Glomerular visceral epithelial cell (primary cell): ENCODE measurements around the gene SYNE1.
"Not testable (repeated sequence)": the region's sequence is repeated elsewhere in the genome, so short reads cannot be mapped to it uniquely, and the experiment has no call there.

Experiments
- DNase-seq: peaks from one replicate; pipeline ENCODE4 v3.0.0-alpha.2; 2016; ENCODE audit errors: extremely low spot score

SYNE1 gene

DNA sequence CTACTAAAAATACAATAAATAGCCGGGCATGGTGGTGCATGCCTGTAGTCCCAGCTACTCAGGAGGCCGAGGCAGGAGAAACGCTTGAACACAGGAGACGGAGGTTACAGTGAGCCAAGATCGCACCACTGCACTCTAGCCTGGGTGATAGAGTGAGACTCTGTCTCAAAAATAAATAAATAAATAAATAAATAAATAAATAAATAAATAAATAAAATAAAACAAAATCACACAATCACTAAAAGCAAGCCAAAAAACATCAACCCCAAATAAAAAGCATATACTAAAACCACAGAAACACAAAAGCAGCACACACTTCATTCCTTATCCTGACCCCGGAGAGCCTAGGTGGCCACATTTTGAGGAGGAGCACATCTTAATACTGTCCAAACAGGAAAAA, 498.8 kb downstream of the SYNE1 start:
- DNase-seq = not testable (repeated sequence)

DNA sequence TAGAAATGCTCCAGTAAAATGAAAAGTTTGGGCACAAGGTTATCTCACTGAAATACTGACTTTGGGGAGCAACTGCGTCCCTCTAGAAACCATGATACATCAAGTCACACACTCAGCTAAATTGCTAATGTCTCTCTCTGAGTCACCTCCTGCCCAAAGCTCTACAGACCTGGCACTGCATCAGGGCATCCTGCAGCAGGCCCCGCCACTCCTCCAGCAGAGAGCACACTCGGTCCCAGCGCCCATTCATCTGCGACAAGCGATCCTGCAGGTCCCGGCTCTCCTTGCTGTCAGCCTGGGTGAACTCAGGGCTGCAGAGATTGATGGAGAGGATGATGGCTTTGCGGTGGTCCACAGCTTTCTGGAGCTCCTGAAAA, 500.7 kb downstream of the SYNE1 start:
- DNase-seq = peak; percentile 23

DNA sequence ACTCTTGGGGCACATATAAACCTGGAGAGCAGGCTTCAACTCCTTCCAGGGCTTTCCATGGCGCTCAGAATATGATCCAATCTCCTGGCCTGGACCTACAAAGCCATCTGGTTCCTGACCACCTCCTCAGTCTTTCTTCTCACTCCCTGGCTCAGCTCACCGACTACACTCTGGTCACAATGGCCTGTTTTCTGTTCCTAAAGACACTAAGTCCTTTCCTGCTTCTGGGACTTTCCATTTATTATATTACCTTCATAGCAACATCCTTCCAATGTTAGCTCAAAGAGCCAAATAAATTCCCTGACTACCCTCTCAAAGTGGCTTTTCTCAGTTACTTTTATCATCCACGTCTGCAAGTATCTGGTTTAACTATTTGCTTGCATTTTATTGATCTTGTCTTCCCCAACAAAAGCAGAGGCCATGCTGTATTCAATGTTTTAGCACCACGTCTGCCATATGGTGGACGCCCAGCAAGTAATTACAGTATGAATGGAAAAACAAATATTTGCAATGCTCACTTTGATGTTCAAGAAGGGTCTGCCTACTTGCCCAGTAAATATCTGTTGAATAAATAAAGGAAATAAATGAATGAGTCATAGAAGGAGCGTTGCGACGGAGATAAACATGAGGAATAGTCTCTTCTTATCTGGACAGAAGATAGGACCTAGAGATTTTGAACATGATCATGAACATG, 501.3 kb downstream of the SYNE1 start:
- no peak for DNase-seq

DNA sequence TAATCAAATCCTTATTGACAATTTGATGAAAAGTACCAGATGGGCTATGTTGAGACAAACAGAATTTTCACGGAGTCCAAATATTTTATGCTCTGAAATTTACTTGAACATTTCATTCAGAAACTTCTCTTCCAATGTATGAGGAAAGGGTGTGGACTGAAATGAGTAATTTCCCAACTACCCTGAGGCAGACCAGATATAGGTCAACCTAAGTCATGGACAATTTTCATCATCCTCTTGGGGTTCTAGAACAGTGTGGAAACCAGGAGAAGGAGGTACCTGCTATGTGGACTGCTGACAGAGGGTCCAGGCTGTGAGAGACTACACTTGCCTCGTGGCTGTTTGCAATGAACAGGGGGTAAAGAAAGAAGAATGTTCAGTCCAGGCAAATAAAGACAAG, 506.7 kb downstream of the SYNE1 start:
- no peak for DNase-seq

DNA sequence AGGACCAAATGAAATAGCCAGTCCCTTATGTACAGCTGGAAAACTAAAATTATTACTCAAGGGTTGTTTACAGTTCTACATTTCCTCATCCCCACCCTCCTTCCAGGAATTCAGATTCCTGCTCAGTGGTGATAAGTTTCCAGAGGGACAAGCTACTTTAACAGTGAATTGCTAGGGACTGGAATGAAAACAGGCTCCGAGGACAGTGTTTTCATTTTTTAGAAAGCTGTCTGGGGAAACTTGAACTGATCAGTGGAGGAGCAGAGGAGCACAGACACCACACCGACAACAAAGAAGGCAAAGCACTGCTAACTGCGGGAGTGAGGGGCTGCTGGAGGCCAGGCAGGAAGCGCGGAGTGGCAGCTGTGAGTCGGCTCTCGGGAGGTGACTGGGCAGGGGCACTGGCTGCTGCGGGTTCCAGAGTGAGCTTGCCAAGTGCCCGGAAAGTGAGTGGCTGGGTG, 507.4 kb downstream of the SYNE1 start:
- no peak for DNase-seq

DNA sequence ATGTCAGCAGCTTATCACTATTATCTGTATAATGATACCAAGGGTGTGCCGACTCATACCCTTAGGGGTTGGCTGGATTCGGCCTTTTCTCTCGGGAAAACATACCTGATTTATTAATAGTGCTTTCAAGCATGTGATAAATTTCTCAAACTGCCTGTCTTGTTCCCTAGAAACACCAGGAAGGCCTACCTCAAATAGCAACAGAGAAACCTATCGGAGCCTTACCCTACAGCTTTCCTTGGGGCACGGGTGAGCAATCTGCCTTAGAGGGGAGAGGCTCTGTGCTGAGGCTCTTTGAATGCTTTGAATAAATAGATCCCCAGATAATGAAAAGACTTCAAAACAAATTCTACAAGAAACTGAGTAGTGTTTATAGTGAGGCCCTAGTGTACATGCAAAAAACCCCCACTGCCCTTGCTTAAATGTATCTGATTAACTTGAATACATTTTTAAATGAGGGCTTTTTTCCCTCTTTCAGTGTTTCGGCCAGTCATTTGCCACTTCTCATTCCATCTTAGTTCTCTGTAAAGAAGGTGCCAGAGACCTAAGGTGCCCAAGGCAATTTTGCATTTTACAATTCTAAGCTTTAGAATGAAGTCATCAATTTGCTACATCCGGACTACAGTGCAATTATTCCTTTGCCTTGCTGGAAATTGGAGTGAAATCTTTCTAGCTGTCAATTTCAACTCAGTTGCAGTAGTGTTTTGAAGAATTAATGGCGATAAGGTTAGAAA, 509.6 kb downstream of the SYNE1 start:
- DNase-seq = no peak

DNA sequence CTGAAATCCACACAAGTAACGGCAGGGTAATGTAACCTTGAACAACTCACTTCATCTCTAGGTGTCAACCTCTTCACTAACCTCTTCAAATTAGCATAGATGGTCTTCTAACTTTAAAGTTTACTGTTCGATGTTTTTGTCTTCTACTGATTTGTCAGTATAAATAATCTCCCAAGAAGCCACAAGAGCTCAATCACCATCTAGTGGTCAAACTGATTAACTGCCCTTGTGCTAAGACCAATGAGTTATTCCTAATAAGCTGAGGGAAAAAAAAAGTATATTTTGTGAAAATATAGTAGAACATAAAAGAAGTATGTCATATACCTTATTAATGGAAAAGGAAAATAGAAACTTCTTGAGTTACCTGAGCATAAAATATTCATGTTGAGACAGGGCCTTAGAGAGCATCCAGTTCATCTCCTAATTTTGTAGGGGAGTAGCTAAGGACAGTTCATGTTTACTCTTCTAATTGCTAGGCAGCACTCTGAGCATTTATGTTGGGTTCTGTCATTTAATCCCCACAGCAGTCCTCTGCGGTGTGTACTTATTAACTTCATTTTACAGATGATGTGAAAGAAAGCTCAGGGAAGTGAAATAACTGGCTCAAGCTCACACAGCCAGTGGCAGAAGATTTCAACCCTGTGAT, 512.6 kb downstream of the SYNE1 start:
- peak; percentile 51 for DNase-seq

DNA sequence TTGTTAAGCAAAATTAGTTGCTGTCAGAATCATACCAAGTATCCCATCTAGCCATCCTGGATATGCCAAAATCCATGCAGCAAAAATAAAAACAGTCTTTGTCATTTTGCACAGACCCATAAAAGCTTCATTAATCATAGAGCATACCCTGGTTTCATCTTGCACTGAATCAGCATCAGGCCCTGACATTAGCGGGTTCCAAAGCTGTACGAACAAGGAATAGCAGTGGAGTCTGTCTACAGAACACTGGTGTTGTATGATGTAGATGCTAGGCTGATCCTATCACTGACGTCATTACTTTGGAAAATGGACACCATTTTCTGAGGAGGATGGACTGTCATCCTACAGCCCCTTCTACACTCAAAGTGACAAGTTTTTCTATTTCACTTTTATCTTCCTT, 514.1 kb downstream of the SYNE1 start:
- DNase-seq = no peak

DNA sequence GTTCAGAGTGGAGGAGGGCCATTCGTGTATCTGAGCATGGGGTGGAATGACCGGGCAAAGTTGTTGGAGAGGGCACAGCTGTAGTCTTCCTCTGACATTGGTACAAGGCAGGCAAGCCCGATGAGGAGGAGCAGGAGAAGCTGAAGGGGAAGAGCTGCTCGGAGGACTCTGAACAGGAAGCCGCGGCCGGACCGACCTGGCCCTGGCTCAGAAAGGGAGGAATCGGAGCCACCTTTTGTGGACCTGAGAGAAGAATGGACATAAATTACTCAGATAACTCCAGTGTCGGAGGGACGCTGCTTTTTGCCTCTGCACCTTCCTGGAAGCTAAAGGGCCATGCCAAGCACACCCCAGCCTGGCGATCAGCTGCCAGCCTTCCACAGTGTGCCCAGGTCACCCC, 514.7 kb downstream of the SYNE1 start:
- DNase-seq = no peak

DNA sequence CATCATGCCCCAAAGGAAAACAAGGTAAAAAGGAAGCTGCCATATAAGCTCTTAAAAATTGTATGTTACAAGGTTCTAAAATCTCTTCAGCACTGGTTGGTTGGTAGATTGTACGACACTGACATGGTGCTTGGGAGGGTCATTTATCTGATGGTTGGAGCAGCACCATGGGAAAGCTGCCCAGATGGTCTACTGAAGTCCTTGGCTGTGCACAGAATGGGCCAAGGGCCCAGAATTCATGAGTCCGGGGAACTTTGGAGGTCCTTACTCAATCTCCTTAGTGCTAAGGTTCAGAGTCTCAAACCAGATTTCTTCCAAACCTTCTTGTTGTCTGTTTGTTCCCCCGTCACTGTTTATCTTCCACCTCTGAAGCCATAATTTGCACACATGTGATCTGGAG, 515.3 kb downstream of the SYNE1 start:
- no peak for DNase-seq

DNA sequence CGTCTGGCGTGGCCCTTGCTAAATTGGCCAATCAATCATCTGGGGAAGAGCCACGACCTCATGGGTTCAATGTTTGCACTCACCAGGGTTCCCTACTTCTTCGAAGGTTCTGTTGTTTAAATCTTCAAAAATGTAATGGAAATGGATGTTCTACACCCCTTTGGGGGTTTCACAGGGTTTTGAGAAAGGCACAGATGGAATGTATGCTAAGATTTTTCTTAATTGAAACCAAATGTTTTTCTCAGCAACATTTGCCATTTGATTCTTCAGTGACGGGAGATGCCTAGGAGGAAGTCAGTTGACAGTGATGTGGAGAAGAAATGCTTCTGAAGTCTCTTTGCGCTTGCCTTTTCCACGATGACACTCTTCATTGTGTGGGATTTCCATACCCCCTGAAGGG, 517.3 kb downstream of the SYNE1 start:
- DNase-seq = no peak

DNA sequence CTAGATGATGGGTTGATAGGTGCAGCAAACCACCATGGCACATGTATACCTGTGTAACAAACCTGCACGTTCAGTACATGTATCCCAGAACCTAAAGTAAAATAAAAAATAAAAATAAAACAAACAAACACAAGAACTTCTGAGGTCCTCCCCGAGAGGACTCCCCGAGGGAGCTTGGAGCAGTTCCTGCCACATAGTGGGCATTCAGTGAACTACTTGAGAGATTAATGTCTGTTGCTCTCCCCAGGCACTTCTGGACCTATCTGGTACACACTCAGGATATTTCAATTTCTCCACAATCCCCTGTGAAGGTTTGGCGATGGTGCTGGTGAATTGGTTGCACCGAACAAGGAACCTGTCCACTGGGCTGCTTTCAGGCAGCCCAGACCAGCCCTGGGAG, 518.5 kb downstream of the SYNE1 start:
- DNase-seq = no peak

DNA sequence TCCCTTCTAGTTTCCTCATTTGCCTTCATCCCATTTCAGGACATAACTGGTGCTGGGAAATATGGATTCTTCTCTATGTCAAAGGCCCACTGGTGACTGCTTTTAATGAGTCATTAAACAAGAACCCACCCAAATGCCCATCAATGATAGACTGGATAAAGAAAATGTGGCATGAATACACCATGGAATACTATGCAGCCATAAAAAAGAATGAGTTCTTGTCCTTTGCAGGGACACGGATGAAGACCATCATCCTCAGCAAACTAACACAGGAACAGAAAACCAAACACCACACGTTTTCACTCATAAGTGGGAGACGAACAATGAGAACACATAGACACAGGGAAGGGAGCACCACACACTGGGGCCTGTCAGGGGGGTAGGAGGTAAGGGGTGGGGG, 518.9 kb downstream of the SYNE1 start:
- no peak for DNase-seq

DNA sequence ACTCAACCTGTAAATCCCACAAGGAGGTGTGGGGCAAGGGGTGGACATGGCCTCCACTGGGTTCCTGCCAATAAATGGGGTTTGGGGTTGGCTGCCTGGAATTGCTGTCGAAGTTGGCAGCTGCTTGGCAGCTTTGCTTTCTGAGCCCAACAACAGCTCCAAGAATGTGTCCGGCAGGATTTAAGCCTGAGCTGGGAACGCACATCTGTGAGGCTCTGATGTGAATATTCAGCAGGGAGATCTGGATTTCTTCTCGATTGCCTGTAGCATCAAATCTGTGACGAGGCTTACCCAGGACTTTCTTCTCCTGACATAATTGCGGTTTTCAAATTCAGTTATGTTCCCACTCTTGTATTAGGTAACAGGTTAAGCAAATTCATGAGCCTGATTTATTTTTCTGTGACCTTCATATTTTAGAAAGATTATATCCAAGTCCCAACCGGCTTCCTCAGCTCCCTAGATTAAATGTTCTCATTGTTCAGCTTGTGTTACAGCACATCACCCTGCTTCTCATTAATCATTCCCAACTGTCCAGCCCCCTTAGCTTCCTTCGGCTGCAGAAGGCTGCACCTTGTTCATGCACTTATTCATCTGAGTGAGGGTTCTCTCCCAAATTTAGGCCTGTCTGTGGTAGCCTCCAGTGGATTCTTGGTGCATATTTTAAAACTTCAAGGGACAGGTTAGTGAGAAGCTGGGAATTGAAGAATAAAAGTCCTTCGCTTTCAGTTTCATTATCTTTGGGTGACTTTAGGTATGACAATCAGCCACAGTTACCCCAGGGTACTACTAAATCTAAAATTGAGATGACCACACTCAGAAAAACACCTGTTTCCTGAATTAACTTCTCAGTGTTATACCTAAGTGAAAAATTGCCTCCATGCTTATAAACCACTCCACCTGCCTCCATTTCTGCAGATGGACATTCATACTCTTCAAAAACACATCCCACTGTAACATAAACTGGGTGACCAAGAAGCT, 519.7 kb downstream of the SYNE1 start:
- no peak for DNase-seq

DNA sequence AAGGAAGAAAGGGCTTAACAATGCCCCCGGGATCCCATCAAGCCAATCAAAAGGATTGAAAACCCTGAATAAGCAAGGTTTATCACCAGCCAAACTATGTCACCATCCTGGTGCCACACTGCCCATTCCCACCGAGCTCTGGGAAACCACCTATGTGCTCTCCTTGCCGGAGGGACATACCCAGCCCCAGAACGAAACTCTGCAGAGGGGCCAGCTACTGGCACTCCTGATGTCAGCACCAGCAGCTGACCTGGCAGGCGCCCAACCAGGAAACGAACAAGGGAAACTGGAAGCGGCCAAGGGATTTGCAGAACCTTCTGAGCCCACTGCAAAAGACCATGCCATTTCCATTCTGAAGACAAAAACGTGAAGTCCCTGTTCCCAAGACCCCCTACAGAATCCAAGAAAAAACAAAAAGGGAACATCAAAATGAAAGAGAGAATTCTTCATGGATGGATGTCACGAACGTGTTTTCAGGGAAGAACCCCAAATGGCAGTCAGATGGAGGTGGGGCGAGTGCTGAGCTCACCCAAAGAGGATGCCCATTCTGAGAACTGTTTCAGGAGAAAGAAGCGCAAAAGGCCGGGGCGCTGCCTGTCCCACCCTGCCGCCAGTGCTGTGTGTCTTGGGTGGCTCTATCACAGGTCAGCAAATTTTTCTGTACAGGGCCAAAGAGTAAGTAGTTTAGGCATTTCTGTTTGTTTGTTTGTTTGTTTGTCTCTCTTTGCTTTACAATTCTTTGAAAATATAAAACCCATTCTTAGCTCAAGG, 524.5 kb downstream of the SYNE1 start:
- no peak for DNase-seq

DNA sequence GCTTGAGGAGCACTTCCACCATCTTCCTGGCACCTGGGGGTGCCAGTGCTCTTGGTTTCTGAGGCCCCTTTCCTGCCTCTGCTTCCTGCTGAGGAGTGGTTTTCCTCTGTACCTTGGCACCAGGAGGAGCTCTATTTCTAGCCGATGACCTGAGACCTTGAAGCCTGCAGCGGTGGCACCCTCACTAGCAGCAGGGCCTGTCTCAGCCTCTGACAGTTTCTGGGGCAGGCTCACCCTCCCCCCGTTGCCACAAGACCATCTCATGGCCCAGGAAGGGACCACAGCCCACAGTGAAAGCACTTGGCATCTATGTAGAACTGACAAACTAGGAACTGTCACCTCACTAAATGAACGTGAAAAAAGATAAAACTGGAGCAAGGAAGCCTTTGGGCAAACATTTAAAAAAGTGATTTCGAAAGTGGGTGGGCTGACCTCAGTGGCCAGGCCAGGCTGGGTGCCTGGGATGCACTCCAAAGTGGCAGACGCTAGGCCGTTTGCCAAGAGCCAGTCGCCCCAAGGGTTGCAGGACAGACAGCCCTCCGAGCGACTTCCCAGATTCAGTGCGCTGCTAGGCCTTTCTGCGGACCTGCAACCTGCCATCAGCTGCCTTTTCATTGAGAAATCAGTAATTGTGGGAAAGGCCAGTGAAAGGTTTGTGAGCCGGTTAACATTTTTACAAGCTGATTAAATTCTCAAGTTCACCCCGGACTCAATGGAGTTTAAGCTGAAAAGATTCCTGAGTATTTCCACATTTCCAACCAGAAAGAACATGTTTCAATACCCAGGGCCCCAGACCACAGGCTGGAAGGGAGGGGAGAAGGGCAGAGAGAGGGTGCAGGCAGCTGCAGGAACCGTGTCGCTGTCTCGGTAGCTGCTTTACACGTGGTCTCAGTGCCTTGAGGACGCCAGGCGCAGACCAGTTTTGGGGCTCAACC, 526.0 kb downstream of the SYNE1 start:
- DNase-seq = no peak

DNA sequence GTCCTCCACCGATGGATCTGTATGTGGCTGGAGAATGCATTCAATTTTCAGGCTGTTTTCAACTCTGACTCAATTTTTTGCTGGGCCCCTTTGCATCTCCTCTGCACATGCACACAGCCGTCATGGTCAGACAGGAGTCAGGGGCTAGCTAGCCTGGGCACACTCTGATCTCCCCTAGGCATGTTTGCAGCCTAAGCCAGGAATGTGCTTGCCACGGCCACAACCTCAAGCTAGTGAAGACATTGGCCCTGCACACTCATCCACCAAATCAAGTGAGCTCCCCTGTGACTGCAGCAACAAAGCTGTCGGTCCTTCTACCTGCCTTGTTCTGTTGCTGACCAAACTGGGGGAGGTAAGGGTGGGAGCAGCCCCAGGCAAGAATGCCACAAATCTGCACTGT, 529.2 kb downstream of the SYNE1 start:
- DNase-seq = no peak

DNA sequence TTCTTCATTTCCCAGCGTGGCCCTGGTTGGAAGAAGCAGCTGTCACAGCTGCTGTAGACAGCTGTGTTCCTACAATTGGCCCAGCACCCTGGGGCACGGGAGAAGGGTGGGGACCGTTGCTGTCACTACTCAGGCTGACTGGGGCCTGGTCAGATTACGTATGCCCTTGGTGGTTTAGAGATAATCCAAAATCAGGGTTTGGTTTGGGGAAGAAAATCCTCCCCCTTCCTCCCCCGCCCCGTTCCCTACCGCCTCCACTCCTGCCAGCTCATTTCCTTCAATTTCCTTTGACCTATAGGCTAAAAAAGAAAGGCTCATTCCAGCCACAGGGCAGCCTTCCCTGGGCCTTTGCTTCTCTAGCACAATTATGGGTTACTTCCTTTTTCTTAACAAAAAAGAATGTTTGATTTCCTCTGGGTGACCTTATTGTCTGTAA, 537.0 kb downstream of the SYNE1 start:
- DNase-seq = no peak

DNA sequence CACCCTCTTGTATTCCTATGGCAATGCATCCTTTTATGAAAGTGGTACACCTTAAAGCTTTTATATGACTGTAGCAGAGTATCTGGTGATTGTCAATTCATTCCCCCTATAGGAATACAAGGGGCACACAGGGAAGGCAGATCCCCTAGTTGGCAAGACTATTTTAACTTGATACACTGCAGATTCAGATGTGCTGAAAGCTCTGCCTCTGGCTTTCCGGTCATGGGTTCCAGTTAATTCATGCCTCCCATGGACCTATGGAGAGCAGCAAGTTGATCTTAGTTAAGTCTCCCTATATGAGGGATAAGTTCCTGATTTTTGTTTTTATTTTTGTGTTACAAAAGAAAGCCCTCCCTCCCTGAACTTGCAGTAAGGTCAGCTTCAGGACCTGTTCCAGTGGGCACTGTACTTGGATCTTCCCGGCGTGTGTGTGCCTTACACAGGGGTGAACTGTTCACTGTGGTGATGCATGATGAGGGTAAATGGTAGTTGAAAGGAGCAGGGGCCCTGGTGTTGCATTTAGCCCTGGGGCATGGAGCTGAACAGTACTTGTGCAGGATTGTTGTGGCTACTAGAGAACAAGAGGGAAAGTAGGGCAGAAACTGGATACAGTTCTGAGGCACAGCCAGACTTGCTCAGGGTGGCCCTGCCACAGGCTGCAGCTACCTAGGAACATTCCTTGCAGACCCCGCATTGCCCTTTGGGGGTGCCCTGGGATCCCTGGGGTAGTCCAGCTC, 537.5 kb downstream of the SYNE1 start:
- no peak for DNase-seq
